Measurements from ENCODE around the gene TRIM32.
A peak's percentile ranks its signal among the peaks of the same experiment; 100 is the strongest.

Gene TRIM32

GRCh38 chr9:116706310-116707290, 19.5 kb downstream of the TRIM32 start:
- no peak for DNase-seq

GRCh38 chr9:116712781-116713180, 25.7 kb downstream of the TRIM32 start:
- DNase-seq, result no peak

- no peak for DNase-seq
These were observed 26.2 kb downstream of the TRIM32 start for GRCh38 chr9:116713271-116713670.

- no peak for DNase-seq
These were observed 28.6 kb downstream of the TRIM32 start for GRCh38 chr9:116715751-116716150.

- DNase-seq, result no peak
These were observed 29.3 kb downstream of the TRIM32 start for GRCh38 chr9:116716438-116716837.

- no peak for DNase-seq
These were observed 30.0 kb downstream of the TRIM32 start for GRCh38 chr9:116717150-116717549.

GRCh38 chr9:116718111-116718510, 31.0 kb downstream of the TRIM32 start:
- DNase-seq, result no peak

GRCh38 chr9:116720111-116720510, 33.0 kb downstream of the TRIM32 start:
- no peak for DNase-seq

- no peak for DNase-seq
These were observed 34.3 kb downstream of the TRIM32 start for GRCh38 chr9:116721411-116721810.

GRCh38 chr9:116721944-116722343, 34.8 kb downstream of the TRIM32 start:
- DNase-seq, result no peak

GRCh38 chr9:116724123-116724522, 37.0 kb downstream of the TRIM32 start:
- DNase-seq, result no peak

- no peak for DNase-seq
These were observed 39.5 kb downstream of the TRIM32 start for GRCh38 chr9:116726602-116727001.

- no peak for DNase-seq
These were observed 46.0 kb downstream of the TRIM32 start for GRCh38 chr9:116733010-116733641.

GRCh38 chr9:116736399-116737151, 49.5 kb downstream of the TRIM32 start:
- no peak for DNase-seq

GRCh38 chr9:116737152-116737546, 50.0 kb downstream of the TRIM32 start:
- peak; percentile 73 for DNase-seq

- DNase-seq, result no peak
These were observed 54.1 kb downstream of the TRIM32 start for GRCh38 chr9:116741086-116741740.

- DNase-seq, result no peak
These were observed 54.6 kb downstream of the TRIM32 start for GRCh38 chr9:116741742-116742141.

GRCh38 chr9:116749176-116749575, 62.1 kb downstream of the TRIM32 start:
- DNase-seq, result no peak

GRCh38 chr9:116749772-116750171, 62.7 kb downstream of the TRIM32 start:
- DNase-seq, result no peak

- DNase-seq, result no peak
These were observed 63.4 kb downstream of the TRIM32 start for GRCh38 chr9:116750510-116750909.
